H7 (cell line): ENCODE data around the gene LRRC36. TPM values are rescaled to one million over a fixed set of nuclear protein-coding genes. Genes with fewer than 3 reads are reported as not detected.

Experiments
- DNase-seq: peaks from one replicate; pipeline ENCODE4 v3.0.0; 2012
- H3K27me3 ChIP-seq: 2 replicates; pipeline ENCODE4 v1.6.0; 2011; ENCODE audit warnings: mild to moderate bottlenecking, low read length; ENCODE audit not compliant: control insufficient read depth, insufficient read depth
- H3K36me3 ChIP-seq: replicated peaks from 2 replicates; pipeline ENCODE4 v1.5.1; 2011; ENCODE audit warnings: low read length; ENCODE audit not compliant: control insufficient read depth, insufficient read depth
- H3K4me3 ChIP-seq: 2 replicates; pipeline ENCODE4 v1.5.1; 2011; ENCODE audit warnings: low read depth, mild to moderate bottlenecking, control low read depth, low read length, moderate library complexity; ENCODE audit not compliant: insufficient read depth
- total RNA-seq: library from RNA; depleted of rRNA; stranded (reverse); fragments of >200 nt; shearing (Covaris generic); gene quantifications from 2 replicates; pipeline ENCODE4 v1.2.3, GENCODE V29; 2014

Gene LRRC36
- total RNA-seq, 1 experiment from 2014 or later = not detected

DNA sequence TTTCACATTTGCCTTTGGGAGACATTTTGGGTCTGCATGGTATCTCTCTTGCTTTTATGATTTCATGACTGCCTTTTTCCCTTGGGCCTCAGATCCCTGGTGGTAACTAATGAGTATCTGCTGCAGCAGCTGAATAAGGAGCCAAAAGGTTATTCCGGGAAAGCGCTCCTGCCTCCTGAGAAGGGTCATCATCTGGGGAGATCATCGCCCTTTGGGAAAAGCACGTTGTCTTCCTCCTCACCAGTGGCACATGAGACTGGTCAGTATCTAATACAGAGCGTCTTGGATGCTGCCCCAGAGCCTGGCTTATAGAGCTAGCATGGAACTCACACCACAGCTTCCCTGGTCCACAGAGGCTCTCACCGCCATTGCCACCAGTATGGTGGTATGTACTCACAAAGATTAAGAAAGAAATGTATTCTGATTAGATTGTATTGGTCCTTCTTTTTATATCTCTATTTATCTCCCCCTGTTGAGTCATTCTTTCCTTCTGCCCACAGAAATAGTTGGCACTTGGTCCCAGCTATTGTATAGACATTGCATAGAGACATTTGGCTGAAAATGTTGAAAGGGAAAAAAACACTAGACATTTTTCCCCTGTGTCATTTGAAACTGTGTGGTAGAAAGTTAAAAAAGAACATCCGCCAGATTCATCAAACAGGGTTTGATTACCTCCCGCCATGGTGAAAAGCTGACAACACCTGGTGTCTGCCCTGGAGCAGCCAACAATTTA, 58.3 kb downstream of the LRRC36 start:
- Histone ChIP-seq H3K4me3 (no peak overlapping the region), H3K36me3 (no peaks in the 10 kb centered on the region), H3K27me3 (no peaks in the 10 kb centered on the region; the same call in 1 of the 2 replicates)
- DNase-seq = peak; percentile 6

DNA sequence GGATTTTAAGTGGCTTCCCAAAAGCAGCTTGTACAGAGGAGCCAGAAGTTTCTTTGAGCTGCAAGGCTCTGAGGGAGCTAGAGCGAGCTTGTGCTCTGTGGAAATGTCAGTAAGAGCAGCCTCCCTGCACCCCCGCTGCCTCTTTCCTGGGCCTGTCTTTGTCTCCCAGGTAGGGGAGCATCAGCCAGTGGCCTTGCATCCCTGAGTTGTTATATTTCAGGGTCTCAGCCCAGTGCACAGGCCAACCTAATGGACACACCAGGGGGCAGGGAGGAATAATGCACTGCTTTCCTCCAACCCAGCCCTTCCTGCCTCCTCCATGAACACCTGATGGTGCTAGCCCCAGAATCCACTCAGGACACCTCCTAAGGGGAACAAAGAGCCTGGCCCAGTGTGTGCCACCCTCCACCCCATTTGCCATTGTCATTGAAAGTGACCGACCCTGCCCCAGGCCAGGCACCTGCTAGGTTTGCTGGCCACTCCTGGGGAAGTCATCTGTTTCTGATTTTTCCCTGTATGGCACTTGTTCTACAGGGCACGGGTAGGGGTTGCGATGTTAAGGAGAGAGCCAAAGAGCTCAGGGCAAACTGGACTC, 60.3 kb downstream of the LRRC36 start:
- DNase-seq = peak; percentile 36
- no peak overlapping the region for H3K4me3 ChIP-seq
- peaks cover 3% of the 10 kb centered on the region for H3K27me3 ChIP-seq
- H3K36me3 ChIP-seq = no peaks in the 10 kb centered on the region

DNA sequence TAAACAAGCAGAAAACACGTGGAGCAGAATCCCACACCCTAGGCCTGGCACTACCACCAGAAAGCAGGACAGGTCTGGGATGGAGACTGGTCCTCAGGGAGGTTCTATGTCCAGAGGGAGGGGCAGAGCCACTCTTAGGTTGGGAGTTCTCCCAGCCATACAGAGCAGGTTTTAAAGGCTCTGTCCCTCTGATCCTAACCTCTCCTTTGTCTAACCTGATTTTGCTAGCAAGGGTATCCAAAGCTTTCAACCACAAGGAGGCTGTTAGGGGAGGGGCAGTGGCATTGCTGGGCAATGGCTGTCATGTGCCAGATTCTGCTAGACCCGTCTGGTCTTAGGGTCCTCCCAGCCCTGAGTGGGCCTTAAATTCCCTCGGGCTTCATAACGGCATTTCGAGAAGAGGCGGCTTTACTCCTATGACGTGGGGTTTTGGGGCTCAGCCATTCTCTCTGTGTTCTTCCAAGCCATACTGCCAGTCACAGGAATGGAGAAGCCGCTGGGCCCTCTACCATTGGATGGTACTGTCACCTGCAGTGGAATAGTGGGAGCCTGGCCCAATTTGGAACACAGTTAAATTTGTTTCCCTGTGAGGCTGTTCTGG, 61.0 kb downstream of the LRRC36 start:
- H3K27me3 ChIP-seq = peaks cover 7% of the 10 kb centered on the region

DNA sequence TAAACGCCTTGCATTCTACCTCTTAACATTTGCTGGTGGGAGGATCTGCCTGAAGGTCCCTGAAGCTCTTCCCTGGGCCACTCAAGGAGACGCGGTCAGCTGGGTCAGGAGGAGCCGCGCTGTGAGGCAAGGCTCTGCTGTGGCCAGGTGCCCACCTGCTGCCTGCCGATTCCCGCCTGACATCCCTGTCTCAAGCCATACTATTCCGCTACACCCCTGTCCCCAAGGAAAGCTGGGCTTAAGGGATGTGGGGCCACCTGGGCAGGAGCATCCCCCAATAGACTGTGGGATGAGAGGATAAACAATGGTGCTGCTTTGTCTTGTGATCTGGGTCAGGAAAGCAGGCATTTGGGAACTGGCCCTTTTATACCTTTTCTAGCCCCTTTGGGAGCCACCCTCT, 61.6 kb downstream of the LRRC36 start:
- Histone ChIP-seq H3K27me3 (peaks cover 13% of the 10 kb centered on the region), H3K4me3 (no peak overlapping the region)

More for the DNA sequence above, 61.0 kb downstream of the LRRC36 start:
- peak; percentile 50 for DNase-seq
- no peak overlapping the region for H3K4me3 ChIP-seq
- no peaks in the 10 kb centered on the region for H3K36me3 ChIP-seq

DNA sequence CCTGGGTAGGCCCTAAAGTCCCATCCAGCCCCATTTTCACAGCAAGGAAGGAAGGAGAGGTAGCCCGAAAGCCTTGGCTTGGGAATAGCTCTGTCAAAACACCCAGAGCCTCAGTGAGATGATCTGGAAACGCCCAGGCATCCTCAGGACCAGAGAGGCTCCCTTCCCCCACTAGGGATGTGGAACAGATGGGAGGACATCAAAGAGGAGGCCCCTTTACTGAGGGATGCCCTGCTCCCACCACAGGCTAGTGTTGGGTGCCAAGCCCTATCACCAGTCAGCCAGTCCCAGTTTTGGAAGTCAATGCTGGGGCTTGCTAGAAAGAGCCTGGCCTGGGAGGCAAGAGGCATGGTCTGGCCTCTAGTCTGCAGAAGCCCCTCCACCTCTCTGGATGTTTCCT, 62.0 kb downstream of the LRRC36 start:
- no peaks in the 10 kb centered on the region for H3K36me3 ChIP-seq
- no peak overlapping the region for H3K4me3 ChIP-seq
- H3K27me3 ChIP-seq = peaks cover 16% of the 10 kb centered on the region
- DNase-seq = no peak

More for the DNA sequence above, 61.6 kb downstream of the LRRC36 start:
- peak; percentile 38 for DNase-seq
- H3K36me3 ChIP-seq = no peaks in the 10 kb centered on the region

DNA sequence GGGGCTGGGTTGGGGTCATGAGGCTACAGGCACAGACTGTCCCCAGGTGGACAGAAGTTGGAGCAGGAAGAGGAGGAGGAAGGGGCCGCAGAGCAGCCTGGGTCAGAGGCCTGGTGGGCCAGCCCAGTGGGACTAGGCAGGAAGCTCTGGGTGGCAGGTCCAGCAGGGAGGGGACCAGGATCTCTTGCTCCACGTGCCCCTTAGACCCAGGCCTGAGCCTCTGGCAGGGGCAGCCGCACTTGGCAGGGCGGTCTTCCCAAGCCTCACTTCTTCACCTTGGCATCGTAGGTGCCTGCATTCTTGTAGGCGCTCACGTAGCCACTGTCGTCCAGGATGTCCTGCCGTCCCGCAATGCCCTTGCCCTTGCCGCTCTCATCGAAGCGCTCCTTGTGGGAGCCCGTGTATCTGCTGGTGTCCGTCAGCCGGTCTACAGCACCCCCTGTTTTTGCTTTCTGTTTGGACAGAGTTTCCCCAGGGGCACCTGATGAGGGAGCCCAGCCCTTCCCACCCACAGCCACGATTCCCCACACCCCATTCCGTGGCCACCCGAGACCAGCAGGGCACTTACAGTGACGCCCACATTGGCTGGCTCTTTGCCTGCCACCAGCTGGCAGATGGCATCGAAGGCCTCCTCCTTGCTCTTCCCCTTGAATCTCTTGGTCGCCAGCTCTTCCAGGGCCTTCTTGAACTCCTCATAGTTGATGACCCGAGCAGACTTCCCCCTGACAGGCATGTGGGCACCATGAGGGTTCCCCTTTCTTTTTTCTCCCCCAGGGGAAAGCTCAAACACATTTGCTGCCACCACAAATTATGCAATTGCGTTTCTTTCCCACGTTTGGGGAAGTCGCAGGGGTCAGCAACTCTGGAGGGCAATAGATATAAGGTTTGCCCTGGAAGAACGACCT, 63.5 kb downstream of the LRRC36 start:
- peak; percentile 23 for DNase-seq
- H3K36me3 ChIP-seq = no peaks in the 10 kb centered on the region
- H3K4me3 ChIP-seq = no peak overlapping the region
- peaks cover 32% of the 10 kb centered on the region for H3K27me3 ChIP-seq

DNA sequence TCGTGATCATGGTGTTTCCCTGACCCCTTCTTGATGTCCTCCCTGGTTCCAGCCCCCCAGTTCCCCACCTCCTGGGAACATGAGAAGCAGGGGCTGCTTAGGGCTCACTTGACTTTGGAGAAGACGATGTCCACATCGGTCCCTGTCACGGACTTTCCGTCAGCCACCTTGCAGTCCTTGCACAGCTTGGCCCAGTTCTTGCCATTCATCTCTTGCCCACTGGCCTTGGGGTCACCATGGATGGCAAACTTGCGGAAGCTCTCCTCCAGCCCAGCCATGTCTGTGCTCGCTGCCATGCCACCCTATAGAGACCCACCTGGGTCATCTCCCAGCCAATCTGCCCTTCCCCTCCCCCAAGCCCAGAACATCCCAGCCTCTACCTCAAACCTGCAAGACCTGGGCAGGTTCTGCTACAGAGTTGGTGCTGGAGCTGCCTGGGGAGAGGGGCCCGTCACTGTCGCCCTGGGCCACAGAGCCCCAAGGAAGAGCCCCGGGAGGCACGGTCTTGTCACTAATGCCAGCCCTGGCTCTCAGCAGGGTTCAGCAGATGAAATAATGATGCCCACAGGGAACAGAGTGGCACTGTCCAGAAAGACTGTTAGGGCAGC, 64.3 kb downstream of the LRRC36 start:
- H3K36me3 ChIP-seq = no peaks in the 10 kb centered on the region
- peaks cover 40% of the 10 kb centered on the region for H3K27me3 ChIP-seq
- DNase-seq = no peak
- no peak overlapping the region for H3K4me3 ChIP-seq

DNA sequence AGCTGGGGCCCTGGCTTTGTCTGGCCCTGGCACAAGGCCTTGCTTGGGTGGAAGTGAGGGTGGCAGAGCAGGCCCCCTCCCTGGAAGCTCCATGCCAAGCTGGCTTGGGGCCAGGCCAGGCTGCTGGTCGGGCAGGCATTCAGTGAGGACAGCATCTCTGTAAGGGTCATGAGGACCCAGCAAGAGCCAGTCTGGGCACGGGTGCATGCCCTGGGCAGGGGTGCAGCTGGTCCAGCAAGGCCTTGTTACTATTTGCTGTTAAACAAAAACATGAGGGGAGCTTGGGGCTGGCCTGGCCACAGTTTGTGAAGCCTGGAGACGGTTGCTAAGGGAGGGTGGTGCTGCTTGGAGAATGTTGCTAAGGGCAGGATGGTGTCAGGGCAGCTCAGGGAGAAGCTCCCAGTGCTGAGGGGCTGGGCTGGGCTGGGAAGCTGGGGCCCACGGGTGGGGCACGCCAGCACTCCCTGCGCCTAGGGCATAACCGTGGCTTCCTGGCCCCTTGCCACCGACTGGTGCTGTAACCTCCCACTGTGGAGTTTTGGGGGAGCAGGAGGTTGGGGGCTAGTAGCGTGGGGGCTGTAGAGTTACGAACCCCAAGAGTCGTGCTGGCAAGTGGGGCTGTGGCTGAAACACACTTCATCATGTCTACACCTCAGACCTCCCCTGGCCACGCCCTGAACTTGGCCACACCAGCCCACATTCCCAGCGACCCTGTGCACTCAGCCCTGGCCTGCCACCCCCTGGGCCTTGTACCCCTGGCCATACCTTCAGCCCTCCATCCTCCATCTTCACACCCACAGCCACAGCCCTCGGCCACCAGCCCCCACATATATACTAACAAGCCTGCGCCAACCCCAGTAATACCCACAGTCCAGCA, 65.0 kb downstream of the LRRC36 start:
- peak; percentile 41 for DNase-seq
- H3K27me3 ChIP-seq = peaks cover 41% of the 10 kb centered on the region
- no peak overlapping the region for H3K4me3 ChIP-seq
- no peaks in the 10 kb centered on the region for H3K36me3 ChIP-seq

DNA sequence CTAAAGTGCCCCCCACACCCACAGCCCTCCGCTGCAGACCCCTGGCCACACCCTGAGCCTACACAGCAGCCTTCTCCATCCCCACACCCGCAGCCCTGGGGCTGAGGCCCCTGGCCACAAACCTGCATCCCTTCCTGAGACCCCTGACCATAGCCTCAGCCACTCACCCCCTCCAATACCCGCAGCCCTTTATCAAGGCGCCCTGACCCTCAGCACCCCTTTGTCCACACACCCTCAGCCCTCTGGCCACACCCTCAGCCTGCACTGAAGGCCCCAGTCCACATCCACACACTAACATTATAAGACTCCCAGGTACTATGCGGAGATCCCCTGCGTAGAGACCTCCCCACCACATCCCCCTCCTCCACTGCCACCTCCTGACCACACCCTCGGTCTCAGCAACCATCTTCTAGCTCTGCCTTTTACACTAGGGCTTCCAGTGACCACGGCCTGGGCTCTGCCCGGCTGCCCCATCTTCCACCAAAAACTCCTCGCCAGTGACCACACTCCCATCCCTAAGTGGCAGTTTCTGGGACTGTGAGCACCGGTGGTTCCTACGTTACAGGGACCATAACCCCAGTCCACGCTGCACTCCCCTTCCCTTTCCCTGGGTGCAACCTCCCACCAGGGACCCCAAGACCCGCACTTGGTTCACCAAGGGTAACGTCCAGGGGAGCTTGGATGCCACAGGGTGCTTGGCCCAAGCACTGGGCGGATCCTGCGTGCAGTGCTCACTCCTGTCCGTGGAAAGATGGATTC, 65.9 kb downstream of the LRRC36 start:
- Histone ChIP-seq H3K27me3 (peaks cover 41% of the 10 kb centered on the region), H3K36me3 (no peaks in the 10 kb centered on the region), H3K4me3 (no peak overlapping the region)
- DNase-seq = peak; percentile 40

DNA sequence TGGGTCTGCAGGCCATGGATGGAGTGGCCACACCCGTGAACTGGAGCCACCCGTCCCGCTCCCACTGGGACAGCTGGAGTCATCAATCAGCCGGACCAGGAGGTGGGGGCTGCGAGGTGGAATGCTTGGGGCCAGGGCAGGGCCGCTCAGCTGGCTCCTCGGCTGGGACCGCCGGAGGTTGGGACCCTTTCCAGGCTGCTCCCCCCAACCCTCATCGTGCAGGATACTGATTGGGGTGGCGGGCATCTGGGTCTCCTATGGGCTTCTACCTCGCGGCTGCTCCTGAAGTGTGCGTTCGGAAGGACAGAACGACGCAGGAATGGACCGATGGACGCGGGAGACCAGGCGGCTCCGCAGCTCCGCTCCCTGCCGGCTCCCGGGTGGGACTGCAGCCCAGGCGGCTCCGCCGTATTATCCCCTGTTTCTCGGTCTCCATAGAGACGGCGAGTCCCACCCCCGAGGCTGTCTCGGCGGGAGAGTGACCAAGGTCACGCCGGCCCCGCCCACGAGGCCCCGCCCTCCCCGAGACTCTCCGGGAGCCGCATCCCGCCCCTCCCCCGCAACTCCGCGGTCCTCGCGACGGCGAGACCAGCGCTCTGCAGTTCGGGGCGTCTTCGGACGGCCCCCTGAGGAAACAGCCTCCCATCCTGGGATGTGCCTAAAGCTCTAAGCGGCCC, 66.6 kb downstream of the LRRC36 start, which contains the start of gene TPPP3:
Gene TPPP3, minus strand, starts transcription at position 388 of the 677 bp plus-strand sequence. CDS start 2,387 bp downstream, outside the sequence.
- peaks cover 41% of the 10 kb centered on the region for H3K27me3 ChIP-seq
- peak within 1 kb of the TSS; percentile 31 for H3K4me3 ChIP-seq
- no peaks in the 10 kb centered on the region for H3K36me3 ChIP-seq
- peak; percentile 96 for DNase-seq

DNA sequence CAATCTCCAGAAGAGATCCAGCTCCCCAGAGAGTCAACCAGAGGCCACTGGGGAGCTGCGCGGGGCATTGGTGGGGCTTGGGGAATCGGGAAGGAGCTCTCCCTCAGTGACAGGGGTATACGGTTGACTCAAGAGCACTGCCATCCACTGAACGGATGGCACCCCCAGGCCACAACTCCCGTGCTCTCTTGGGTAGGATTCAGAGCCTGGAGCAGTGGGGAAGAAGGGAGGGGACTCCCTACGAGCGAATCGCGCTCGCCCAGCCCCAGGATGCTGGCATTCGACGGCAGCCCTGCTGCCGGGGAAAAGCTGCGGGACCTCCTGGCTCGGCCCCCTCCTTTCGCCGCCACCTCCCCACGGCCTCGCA, 67.2 kb downstream of the LRRC36 start:
- H3K36me3 ChIP-seq = no peaks in the 10 kb centered on the region
- peak; percentile 80 for DNase-seq
- peaks cover 41% of the 10 kb centered on the region for H3K27me3 ChIP-seq
- peak overlapping the region; percentile 31 for H3K4me3 ChIP-seq
